Liver (tissue), 9 donors: ENCODE results near the gene MPZL2. TPM values are rescaled to one million over a fixed set of nuclear protein-coding genes. Genes with fewer than 3 reads are reported as not detected.

Experiments used
- DNase-seq: peaks from one replicate; pipeline ENCODE4 v3.0.0-alpha.2; 2017; ENCODE audit warnings: low spot score
- H3K27ac ChIP-seq, 2 donors: one replicate each; pipeline ENCODE4 v1.7.0; 2013; ENCODE audit warnings: inconsistent platforms in 2 of 2, low read length in 2 of 2, control low read depth in 1 of 2, low read depth in 1 of 2, mild to moderate bottlenecking in 1 of 2
- H3K27me3 ChIP-seq, 4 donors: one replicate each; pipeline versions ENCODE4 v1.6.1 to v1.7.0; 2013; ENCODE audit warnings: low read length in 3 of 4, inconsistent platforms in 1 of 4, mild to moderate bottlenecking in 1 of 4, moderate library complexity in 1 of 4; ENCODE audit not compliant: control insufficient read depth in 4 of 4, insufficient read depth in 4 of 4
- H3K36me3 ChIP-seq, 4 donors: one replicate each; pipeline versions ENCODE4 v1.6.1 to v1.7.0; 2013; ENCODE audit warnings: low read length in 3 of 4, mild to moderate bottlenecking in 3 of 4, low read depth in 1 of 4, moderate library complexity in 1 of 4; ENCODE audit not compliant: control insufficient read depth in 4 of 4, insufficient read depth in 3 of 4
- H3K4me1 ChIP-seq, 4 donors: one replicate each; pipeline versions ENCODE4 v1.6.1 to v1.7.0; 2013; ENCODE audit warnings: low read length in 3 of 4, mild to moderate bottlenecking in 3 of 4, moderate library complexity in 1 of 4; ENCODE audit not compliant: control insufficient read depth in 4 of 4, insufficient read depth in 4 of 4
- H3K4me3 ChIP-seq, 3 donors: one replicate each; pipeline versions ENCODE4 v1.6.1 to v1.7.0; 2013; ENCODE audit warnings: low read length in 3 of 3, control low read depth in 1 of 3, low read depth in 1 of 3, mild to moderate bottlenecking in 1 of 3
- H3K9ac ChIP-seq, 2 donors: one replicate each; pipeline ENCODE4 v1.7.0; 2013; ENCODE audit warnings: low read length in 2 of 2, mild to moderate bottlenecking in 2 of 2, moderate library complexity in 2 of 2, control low read depth in 1 of 2, low read depth in 1 of 2
- H3K9me3 ChIP-seq, 4 donors: one replicate each; pipeline versions ENCODE4 v1.6.1 to v1.7.0; 2013; ENCODE audit warnings: low read length in 3 of 4; ENCODE audit not compliant: control insufficient read depth in 4 of 4
- ATF3 ChIP-seq: IDR thresholded peaks from 2 replicates; pipeline ENCODE4 v1.6.1; 2016; ENCODE audit warnings: antibody characterized with exemption
- EGR1 ChIP-seq, 2 donors: IDR thresholded peaks; 2 replicates each; pipeline ENCODE4 v1.6.1; 2016 to 2018; ENCODE audit warnings: antibody characterized with exemption in 2 of 2, low read depth in 2 of 2
- FOXA1 ChIP-seq: IDR thresholded peaks from 2 replicates; pipeline ENCODE4 v1.6.1; 2016; ENCODE audit warnings: antibody characterized with exemption
- FOXA2 ChIP-seq: IDR thresholded peaks from 2 replicates; pipeline ENCODE4 v1.6.1; 2016; ENCODE audit warnings: antibody characterized with exemption
- HNF4A ChIP-seq, 2 donors: conservative IDR thresholded peaks; 2 replicates each; pipeline ENCODE4 v1.6.1; 2016; ENCODE audit warnings: antibody characterized with exemption in 2 of 2, mild to moderate bottlenecking in 2 of 2
- HNF4G ChIP-seq: IDR thresholded peaks from 2 replicates; pipeline ENCODE4 v1.6.1; 2016; ENCODE audit warnings: antibody characterized with exemption
- JUND ChIP-seq, 2 donors: IDR thresholded peaks; 2 replicates each; pipeline ENCODE4 v1.6.1; 2016; ENCODE audit warnings: antibody characterized with exemption in 2 of 2
- RAD21 ChIP-seq, 2 donors: IDR thresholded peaks; 2 replicates each; pipeline ENCODE4 v1.6.1; 2016; ENCODE audit warnings: antibody characterized with exemption in 2 of 2, mild to moderate bottlenecking in 2 of 2
- REST ChIP-seq: IDR thresholded peaks from 2 replicates; pipeline ENCODE4 v1.6.1; 2016; ENCODE audit warnings: antibody characterized with exemption, mild to moderate bottlenecking
- RXRA ChIP-seq, 2 donors: IDR thresholded peaks; 2 replicates each; pipeline ENCODE4 v1.6.1; 2017 to 2018; ENCODE audit warnings: antibody characterized with exemption in 2 of 2, mild to moderate bottlenecking in 1 of 2
- SP1 ChIP-seq: IDR thresholded peaks from 2 replicates; pipeline ENCODE4 v1.6.1; 2018; ENCODE audit warnings: antibody characterized with exemption, mild to moderate bottlenecking
- TAF1 ChIP-seq: conservative IDR thresholded peaks from 2 replicates; pipeline ENCODE4 v1.6.1; 2016; ENCODE audit warnings: antibody characterized with exemption, mild to moderate bottlenecking
- YY1 ChIP-seq: IDR thresholded peaks from 2 replicates; pipeline ENCODE4 v1.6.1; 2016; ENCODE audit warnings: antibody characterized with exemption, mild to moderate bottlenecking
- ZBTB33 ChIP-seq: IDR thresholded peaks from 2 replicates; pipeline ENCODE4 v1.6.1; 2016; ENCODE audit warnings: antibody characterized with exemption
- WGBS: extraction: QIAGEN DNeasy Blood & Tissue Kit; methylation state at CpG from one replicate; pipeline ENCODE4 v1.1.7; 2013; 5-methylcytosine and 5-hydroxymethylcytosine counted together
- polyA plus RNA-seq, 2 donors: library from polyadenylated mRNA; stranded (reverse) in 1 of 2; unstranded in 1 of 2; fragments of 200-250 nt in 1 of 2; fragments of >200 nt in 1 of 2; fragmentation: Nextera tagmentation in 1 of 2; extraction: Ambion mirVana in 1 of 2; gene quantifications; one replicate each; pipeline versions ENCODE4 v1.2.1 to v1.2.3, GENCODE V29; 2013 to 2015
- total RNA-seq, 2 donors: library from RNA; depleted of rRNA; stranded (reverse); fragments of >200 nt; gene quantifications; one replicate each; pipeline ENCODE4 v1.2.3, GENCODE V29; 2014
- TF ChIP-seq, protein P1 (sequence below): fragments of 150-350 bp; IDR thresholded peaks from 2 replicates; pipeline ENCODE4 v1.5.1; 2017; ENCODE audit warnings: improper control_type of control experiment, low read depth, low read length; ENCODE audit not compliant: missing input control
- TF ChIP-seq, protein P2 (sequence below): IDR thresholded peaks from 2 replicates; pipeline ENCODE4 v1.6.1; 2016; ENCODE audit warnings: antibody characterized with exemption
- donor health status: healthy.
- donor health status: healthy.
- donor health status: healthy.
- donor health status: healthy.
- donor health status: healthy.

The MPZL2 gene
- total and polyA plus RNA-seq, 4 donors: 8.4 to 17.2 (median 11.9) TPM

GRCh38 chr11:118234833-118235232 lies 29.3 kb downstream of the MPZL2 start:
- 96% methylated on average over 5 of the region's 5 CpGs for WGBS
- H3K27ac ChIP-seq: no peak overlapping the region
- no peak for DNase-seq
- H3K4me3 ChIP-seq: no peak overlapping the region
- no peaks in the 10 kb centered on the region for H3K27me3 ChIP-seq
- peaks cover 5 to 8% (median 7%) of the 10 kb centered on the region in 4 donors for H3K36me3 ChIP-seq
- no peak overlapping the region for H3K9ac ChIP-seq
- no peaks in the 10 kb centered on the region for H3K9me3 ChIP-seq
- TF ChIP-seq EGR1 (IDR thresholded peaks at IDR 0.05; ENCODE audit: low read depth in 2 of 2): no peak
- peaks cover 0 to 16% (median 9%) of the 10 kb centered on the region in 4 donors for H3K4me1 ChIP-seq

GRCh38 chr11:118233850-118234249 lies 30.2 kb downstream of the MPZL2 start:
- TF ChIP-seq HNF4G (no peak), REST (no peak), TAF1 (no peak), RAD21 (IDR thresholded peaks at IDR 0.05) (no peak), FOXA1 (no peak), FOXA2 (no peak), RXRA (IDR thresholded peaks at IDR 0.05) (no peak), EGR1 (IDR thresholded peaks at IDR 0.05; ENCODE audit: low read depth in 2 of 2) (no peak), SP1 (no peak), YY1 (no peak), ATF3 (no peak), JUND (IDR thresholded peaks at IDR 0.05) (no peak), ZBTB33 (no peak), HNF4A (conservative IDR thresholded peaks at IDR 0.05) (no peak)
- TF ChIP-seq, protein P1, sequence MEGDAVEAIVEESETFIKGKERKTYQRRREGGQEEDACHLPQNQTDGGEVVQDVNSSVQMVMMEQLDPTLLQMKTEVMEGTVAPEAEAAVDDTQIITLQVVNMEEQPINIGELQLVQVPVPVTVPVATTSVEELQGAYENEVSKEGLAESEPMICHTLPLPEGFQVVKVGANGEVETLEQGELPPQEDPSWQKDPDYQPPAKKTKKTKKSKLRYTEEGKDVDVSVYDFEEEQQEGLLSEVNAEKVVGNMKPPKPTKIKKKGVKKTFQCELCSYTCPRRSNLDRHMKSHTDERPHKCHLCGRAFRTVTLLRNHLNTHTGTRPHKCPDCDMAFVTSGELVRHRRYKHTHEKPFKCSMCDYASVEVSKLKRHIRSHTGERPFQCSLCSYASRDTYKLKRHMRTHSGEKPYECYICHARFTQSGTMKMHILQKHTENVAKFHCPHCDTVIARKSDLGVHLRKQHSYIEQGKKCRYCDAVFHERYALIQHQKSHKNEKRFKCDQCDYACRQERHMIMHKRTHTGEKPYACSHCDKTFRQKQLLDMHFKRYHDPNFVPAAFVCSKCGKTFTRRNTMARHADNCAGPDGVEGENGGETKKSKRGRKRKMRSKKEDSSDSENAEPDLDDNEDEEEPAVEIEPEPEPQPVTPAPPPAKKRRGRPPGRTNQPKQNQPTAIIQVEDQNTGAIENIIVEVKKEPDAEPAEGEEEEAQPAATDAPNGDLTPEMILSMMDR: no peak
- TF ChIP-seq, protein P2, sequence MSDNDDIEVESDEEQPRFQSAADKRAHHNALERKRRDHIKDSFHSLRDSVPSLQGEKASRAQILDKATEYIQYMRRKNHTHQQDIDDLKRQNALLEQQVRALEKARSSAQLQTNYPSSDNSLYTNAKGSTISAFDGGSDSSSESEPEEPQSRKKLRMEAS: no peak
- DNase-seq: no peak
- Histone ChIP-seq H3K36me3 (peaks cover 5 to 8% (median 7%) of the 10 kb centered on the region in 4 donors), H3K4me1 (peaks cover 0 to 6% (median 4%) of the 10 kb centered on the region in 4 donors), H3K9me3 (no peaks in the 10 kb centered on the region), H3K4me3 (no peak overlapping the region), H3K27me3 (no peaks in the 10 kb centered on the region), H3K9ac (no peak overlapping the region), H3K27ac (no peak overlapping the region)
- WGBS: 98% methylated on average over 1 of the region's 1 CpG
